IPS-NIHi7 (cell line): ENCODE data around the gene MLLT1.

Source experiments
- DNase-seq: peaks from one replicate; pipeline ENCODE4 v3.0.0; 2012; ENCODE audit warnings: mixed read lengths; ENCODE audit errors: extremely low spot score

Gene MLLT1

GRCh38 chr19:6161271-6161850 lies 118.4 kb downstream of the MLLT1 start:
- peak; percentile 22 for DNase-seq
